Uterus (tissue), 2 donors: Measurements from ENCODE around the gene UGT1A8.

Experiments
- POLR2A ChIP-seq, 2 donors: fragments of 450-650 bp; IDR thresholded peaks; one replicate each; pipeline ENCODE4 v1.6.1; 2016; ENCODE audit warnings: antibody characterized with exemption in 2 of 2, mild to moderate bottlenecking in 1 of 2, moderate library complexity in 1 of 2
- TF ChIP-seq, protein P1 (sequence below), 4 experiments: fragments of 200-600 bp in 2 of 4; fragments of 450-650 bp in 2 of 4; sonication (generic) in 2 of 4; IDR thresholded peaks; one replicate each; pipeline ENCODE4 v1.5.1; 2016 to 2019; ENCODE audit warnings: antibody characterized with exemption in 4 of 4, mild to moderate bottlenecking in 2 of 4, moderate library complexity in 1 of 4

DNA sequence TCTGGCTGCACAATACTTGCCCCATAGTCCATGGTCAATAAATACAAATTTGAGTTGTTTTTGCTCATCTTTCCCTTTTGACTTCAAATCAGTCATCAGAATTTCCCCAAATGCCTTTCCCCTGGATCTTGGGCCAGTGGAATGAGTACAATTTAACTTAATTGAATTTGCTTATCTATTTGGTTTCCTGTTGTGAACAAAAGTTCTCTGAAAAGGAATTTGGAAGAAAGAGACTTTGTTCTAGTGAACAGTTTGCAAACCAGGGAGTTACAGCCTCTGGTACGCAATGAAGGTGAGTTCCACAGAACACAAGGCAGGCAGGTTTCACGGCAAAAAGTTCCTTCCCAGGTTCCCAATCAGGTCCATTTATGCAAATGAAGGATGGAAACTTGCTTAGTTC, 141.4 kb downstream of the UGT1A8 start:
- TF ChIP-seq, protein P1, sequence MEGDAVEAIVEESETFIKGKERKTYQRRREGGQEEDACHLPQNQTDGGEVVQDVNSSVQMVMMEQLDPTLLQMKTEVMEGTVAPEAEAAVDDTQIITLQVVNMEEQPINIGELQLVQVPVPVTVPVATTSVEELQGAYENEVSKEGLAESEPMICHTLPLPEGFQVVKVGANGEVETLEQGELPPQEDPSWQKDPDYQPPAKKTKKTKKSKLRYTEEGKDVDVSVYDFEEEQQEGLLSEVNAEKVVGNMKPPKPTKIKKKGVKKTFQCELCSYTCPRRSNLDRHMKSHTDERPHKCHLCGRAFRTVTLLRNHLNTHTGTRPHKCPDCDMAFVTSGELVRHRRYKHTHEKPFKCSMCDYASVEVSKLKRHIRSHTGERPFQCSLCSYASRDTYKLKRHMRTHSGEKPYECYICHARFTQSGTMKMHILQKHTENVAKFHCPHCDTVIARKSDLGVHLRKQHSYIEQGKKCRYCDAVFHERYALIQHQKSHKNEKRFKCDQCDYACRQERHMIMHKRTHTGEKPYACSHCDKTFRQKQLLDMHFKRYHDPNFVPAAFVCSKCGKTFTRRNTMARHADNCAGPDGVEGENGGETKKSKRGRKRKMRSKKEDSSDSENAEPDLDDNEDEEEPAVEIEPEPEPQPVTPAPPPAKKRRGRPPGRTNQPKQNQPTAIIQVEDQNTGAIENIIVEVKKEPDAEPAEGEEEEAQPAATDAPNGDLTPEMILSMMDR (IDR thresholded peaks at IDR 0.05): no peak
- TF ChIP-seq POLR2A (IDR thresholded peaks at IDR 0.05): no peak
